GM18526 (cell line): ENCODE data around the gene MPIG6B.
A peak's percentile ranks its signal among the peaks of the same experiment; 100 is the strongest.

Experiments used
- POLR2A ChIP-seq: IDR thresholded peaks from 3 replicates; pipeline ENCODE4 v1.6.1; 2011; ENCODE audit not compliant: insufficient read length; ENCODE audit errors: extremely low read depth

Gene MPIG6B

GRCh38 chr6:31737315-31737990, 14.3 kb downstream of the MPIG6B start:
- no peak for TF ChIP-seq POLR2A

- TF ChIP-seq POLR2A: peak; percentile 47
These were observed 15.1 kb downstream of the MPIG6B start for GRCh38 chr6:31737991-31738979.

- TF ChIP-seq POLR2A: peak; percentile 54
These were observed 16.6 kb downstream of the MPIG6B start, which contains the start of gene MSH5 for GRCh38 chr6:31739639-31740396. Gene MSH5, plus strand, starts transcription at chr6:31740005. Its CDS starts 462 bp downstream, at chr6:31740467.

- TF ChIP-seq POLR2A: no peak
These were observed 17.4 kb downstream of the MPIG6B start for GRCh38 chr6:31740397-31741223.

- TF ChIP-seq POLR2A: no peak
These were observed 18.6 kb downstream of the MPIG6B start for GRCh38 chr6:31741815-31742214.

GRCh38 chr6:31742894-31743293, 19.7 kb downstream of the MPIG6B start:
- TF ChIP-seq POLR2A: no peak

GRCh38 chr6:31744422-31744821, 21.2 kb downstream of the MPIG6B start:
- no peak for TF ChIP-seq POLR2A

- no peak for TF ChIP-seq POLR2A
These were observed 26.3 kb downstream of the MPIG6B start for GRCh38 chr6:31749301-31750036.

- no peak for TF ChIP-seq POLR2A
These were observed 27.3 kb downstream of the MPIG6B start for GRCh38 chr6:31750411-31751022.

- TF ChIP-seq POLR2A: no peak
These were observed 29.7 kb downstream of the MPIG6B start for GRCh38 chr6:31752739-31753319.

GRCh38 chr6:31758281-31758680, 35.1 kb downstream of the MPIG6B start:
- no peak for TF ChIP-seq POLR2A

GRCh38 chr6:31760790-31761189, 37.6 kb downstream of the MPIG6B start:
- no peak for TF ChIP-seq POLR2A

GRCh38 chr6:31761343-31761742, 38.2 kb downstream of the MPIG6B start:
- no peak for TF ChIP-seq POLR2A

- TF ChIP-seq POLR2A: no peak
These were observed 39.2 kb downstream of the MPIG6B start, which contains the start of gene SAPCD1 for GRCh38 chr6:31762356-31762755. Gene SAPCD1, plus strand, starts transcription at chr6:31762656. Its CDS starts 399 bp downstream, at chr6:31763055.
